ENCODE data around the gene KAZN. TPM values are rescaled to one million over a fixed set of nuclear protein-coding genes. Genes with fewer than 3 reads are reported as not detected.

KAZN gene
- total and polyA plus RNA-seq, 11 donors, result 0.65 to 6.5 (median 2.3) TPM

DNA sequence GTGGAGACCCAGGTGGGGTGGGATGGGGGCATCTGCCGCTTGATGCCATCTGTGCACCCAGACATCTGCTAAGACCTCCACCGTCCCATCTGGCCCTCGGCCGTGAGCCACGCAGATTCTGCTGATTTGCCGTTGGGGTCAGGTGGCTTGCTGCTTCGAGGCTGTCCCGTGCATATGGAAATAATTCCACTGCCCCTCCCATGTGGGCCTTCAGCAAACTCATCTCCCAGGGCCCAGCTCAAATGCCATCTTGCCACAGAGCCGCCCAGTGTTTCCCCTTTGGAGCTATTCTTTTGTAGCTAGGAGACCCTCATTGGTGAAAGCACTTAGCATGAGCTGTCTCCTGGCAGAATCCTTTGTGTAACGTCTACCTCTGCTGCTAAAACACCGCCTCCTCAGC, 99.8 kb downstream of the KAZN start:
- TF ChIP-seq, protein P1, sequence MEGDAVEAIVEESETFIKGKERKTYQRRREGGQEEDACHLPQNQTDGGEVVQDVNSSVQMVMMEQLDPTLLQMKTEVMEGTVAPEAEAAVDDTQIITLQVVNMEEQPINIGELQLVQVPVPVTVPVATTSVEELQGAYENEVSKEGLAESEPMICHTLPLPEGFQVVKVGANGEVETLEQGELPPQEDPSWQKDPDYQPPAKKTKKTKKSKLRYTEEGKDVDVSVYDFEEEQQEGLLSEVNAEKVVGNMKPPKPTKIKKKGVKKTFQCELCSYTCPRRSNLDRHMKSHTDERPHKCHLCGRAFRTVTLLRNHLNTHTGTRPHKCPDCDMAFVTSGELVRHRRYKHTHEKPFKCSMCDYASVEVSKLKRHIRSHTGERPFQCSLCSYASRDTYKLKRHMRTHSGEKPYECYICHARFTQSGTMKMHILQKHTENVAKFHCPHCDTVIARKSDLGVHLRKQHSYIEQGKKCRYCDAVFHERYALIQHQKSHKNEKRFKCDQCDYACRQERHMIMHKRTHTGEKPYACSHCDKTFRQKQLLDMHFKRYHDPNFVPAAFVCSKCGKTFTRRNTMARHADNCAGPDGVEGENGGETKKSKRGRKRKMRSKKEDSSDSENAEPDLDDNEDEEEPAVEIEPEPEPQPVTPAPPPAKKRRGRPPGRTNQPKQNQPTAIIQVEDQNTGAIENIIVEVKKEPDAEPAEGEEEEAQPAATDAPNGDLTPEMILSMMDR (IDR thresholded peaks at IDR 0.05), result no peak
- TF ChIP-seq POLR2A (IDR thresholded peaks at IDR 0.05), result no peak
- intact Hi-C loops (cut with DNase I), result no loop called here
- H3K36me3 ChIP-seq, result no peaks in the 10 kb centered on the region
- peaks cover 0 to 36% (median 0%) of the 10 kb centered on the region in 9 donors for H3K27me3 ChIP-seq
- H3K9me3 ChIP-seq, result peaks cover 0 to 3% (median 0%) of the 10 kb centered on the region in 12 donors
- no peak for ATAC-seq
- H3K27ac ChIP-seq, result no peak overlapping the region
- 86 to 89% (median 88%) methylated on average over 11 of the region's 11 CpGs for WGBS, 4 donors
- no peak for DNase-seq
- no peak overlapping the region for H3K4me3 ChIP-seq
- H3K4me1 ChIP-seq, result no peaks in the 10 kb centered on the region

DNA sequence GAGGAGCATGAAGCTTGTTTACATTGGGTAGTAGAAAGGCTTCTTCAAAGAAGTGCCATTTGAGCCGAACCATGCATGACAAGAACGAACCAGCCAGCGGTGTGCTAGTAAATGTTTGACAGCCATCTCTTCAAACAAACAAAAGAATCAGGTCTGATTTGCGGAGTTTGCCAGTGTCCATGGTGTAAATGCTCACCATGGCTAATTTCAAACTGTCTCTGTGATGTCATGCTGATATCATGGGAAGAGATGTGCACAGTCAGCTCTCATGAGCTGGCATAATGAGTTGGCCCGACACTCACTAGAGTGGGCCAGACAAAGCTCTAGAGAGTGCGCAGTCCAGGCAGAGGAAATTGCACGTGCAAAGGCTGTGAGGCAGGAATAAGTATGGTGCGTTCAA, 101.1 kb downstream of the KAZN start:
- no peak overlapping the region for H3K27ac ChIP-seq
- no peaks in the 10 kb centered on the region for H3K4me1 ChIP-seq
- H3K9me3 ChIP-seq, result peaks cover 0 to 5% (median 0%) of the 10 kb centered on the region in 12 donors
- peaks cover 0 to 28% (median 0%) of the 10 kb centered on the region in 9 donors for H3K27me3 ChIP-seq
- TF ChIP-seq, protein P1 (IDR thresholded peaks at IDR 0.05), result no peak
- TF ChIP-seq POLR2A (IDR thresholded peaks at IDR 0.05), result no peak
- DNase-seq (no peak), ATAC-seq (no peak)
- H3K36me3 ChIP-seq, result no peaks in the 10 kb centered on the region
- intact Hi-C loops (cut with DNase I), result no loop called here
- 84 to 88% (median 85%) methylated on average over 8 of the region's 8 CpGs for WGBS, 4 donors
- H3K4me3 ChIP-seq, result no peak overlapping the region

DNA sequence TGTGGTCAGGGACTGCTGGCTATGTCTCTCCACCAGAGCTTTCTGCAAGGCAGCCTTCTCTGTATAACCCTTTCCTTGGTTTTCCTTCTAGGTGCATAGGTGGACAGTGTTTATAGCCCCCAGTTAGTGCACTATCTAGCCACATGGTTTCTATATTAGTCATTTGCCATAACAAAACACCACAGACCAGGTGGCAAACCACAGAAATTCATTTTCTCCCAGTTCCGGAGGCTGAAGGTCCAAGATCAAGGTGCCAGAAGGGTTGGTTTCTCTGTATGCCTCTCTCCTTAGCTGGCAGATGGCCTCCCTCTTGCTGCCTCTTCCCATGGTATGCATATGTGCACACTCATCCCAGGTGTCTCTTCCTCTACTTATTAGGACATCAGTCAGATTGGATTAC, 106.4 kb downstream of the KAZN start:
- DNase-seq, result no peak
- H3K4me3 ChIP-seq, result no peak overlapping the region
- H3K9me3 ChIP-seq, result peaks cover 0 to 5% (median 0%) of the 10 kb centered on the region in 12 donors
- TF ChIP-seq, protein P1 (IDR thresholded peaks at IDR 0.05), result no peak
- H3K27ac ChIP-seq, result no peak overlapping the region
- ATAC-seq, result no peak
- intact Hi-C loops (cut with DNase I), result no loop called here
- peaks cover 0 to 7% (median 0%) of the 10 kb centered on the region in 9 donors for H3K27me3 ChIP-seq
- H3K36me3 ChIP-seq, result no peaks in the 10 kb centered on the region
- WGBS, 4 donors, result 85 to 92% (median 89%) methylated on average over 1 of the region's 1 CpG
- no peaks in the 10 kb centered on the region for H3K4me1 ChIP-seq

DNA sequence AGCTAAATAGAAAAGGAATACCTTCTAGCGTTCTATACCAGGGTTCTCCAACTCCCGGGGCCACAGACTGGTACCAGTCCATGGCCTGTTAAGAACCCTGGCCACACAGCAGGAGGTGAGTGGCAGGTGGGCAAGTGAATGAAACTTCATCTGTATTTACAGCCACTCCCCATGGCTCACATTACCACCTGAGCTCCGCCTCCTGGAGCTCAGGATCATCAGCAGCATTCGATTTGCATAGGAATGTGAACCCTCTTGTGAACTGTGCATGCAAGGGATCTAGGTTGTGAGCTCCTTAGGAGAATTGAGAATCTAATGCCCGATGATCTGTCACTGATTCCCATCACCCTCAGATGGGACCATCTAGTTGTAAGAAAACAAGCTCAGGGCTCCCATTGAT, 107.3 kb downstream of the KAZN start:
- peaks cover 0 to 5% (median 0%) of the 10 kb centered on the region in 12 donors for H3K9me3 ChIP-seq
- no peak overlapping the region for H3K27ac ChIP-seq
- TF ChIP-seq, protein P1 (IDR thresholded peaks at IDR 0.05), result no peak
- TF ChIP-seq POLR2A (IDR thresholded peaks at IDR 0.05), result no peak
- no peaks in the 10 kb centered on the region for H3K36me3 ChIP-seq
- peaks cover 0 to 13% (median 0%) of the 10 kb centered on the region in 9 donors for H3K27me3 ChIP-seq
- H3K4me3 ChIP-seq, result no peak overlapping the region
- 81 to 87% (median 86%) methylated on average over 5 of the region's 5 CpGs for WGBS, 4 donors
- H3K4me1 ChIP-seq, result no peaks in the 10 kb centered on the region
- DNase-seq, result no peak
- no peak for ATAC-seq
- intact Hi-C loops (cut with DNase I), result no loop called here
